Left renal cortex interstitium (tissue), 4 donors: ENCODE measurements around the gene UBTD1. TPM values are rescaled to one million over a fixed set of nuclear protein-coding genes. Genes with fewer than 3 reads are reported as not detected.
A peak's percentile ranks its signal among the peaks of the same experiment; 100 is the strongest.

ENCODE experiments used
- DNase-seq, 4 donors: peaks; one replicate each; pipeline ENCODE4 v3.0.0-alpha.2; 2013; ENCODE audit warnings: low read depth in 4 of 4, low spot score in 2 of 4, missing footprints in 1 of 4
- polyA plus RNA-seq, 4 donors: library from polyadenylated mRNA; unstranded; fragments of 120-200 nt; gene quantifications; one replicate each; pipeline ENCODE4 v1.2.1, GENCODE V29; 2013; ENCODE audit not compliant: insufficient read length in 4 of 4

The UBTD1 gene
- polyA plus RNA-seq, 4 donors = 8.1 to 14.4 (median 11.0) TPM

- DNase-seq = no peak
These were observed 17.7 kb upstream of the UBTD1 start for GRCh38 chr10:97481071-97481470.

- no peak for DNase-seq
These were observed 16.3 kb upstream of the UBTD1 start for GRCh38 chr10:97482381-97482780.

- no peak for DNase-seq
These were observed 15.2 kb upstream of the UBTD1 start for GRCh38 chr10:97483506-97483905.

GRCh38 chr10:97483921-97484320 lies 14.8 kb upstream of the UBTD1 start:
- no peak for DNase-seq

GRCh38 chr10:97485647-97486281 lies 13.0 kb upstream of the UBTD1 start:
- DNase-seq = no peak

- no peak for DNase-seq
These were observed 8.1 kb upstream of the UBTD1 start for GRCh38 chr10:97490592-97490991.

- DNase-seq = no peak
These were observed 4.6 kb upstream of the UBTD1 start for GRCh38 chr10:97494151-97494550.

- DNase-seq = no peak
These were observed 3.7 kb upstream of the UBTD1 start for GRCh38 chr10:97494863-97495506.

- DNase-seq = no peak
These were observed 1.1 kb upstream of the UBTD1 start for GRCh38 chr10:97497572-97498075.

- DNase-seq = peak; percentile 94 to 96 (median 95)
These were observed 466 bp upstream of the UBTD1 start, which contains the start of gene MMS19 for GRCh38 chr10:97498076-97498840. Gene MMS19, minus strand, starts transcription at chr10:97498422. Its CDS starts 38 bp downstream, at chr10:97498384.

GRCh38 chr10:97499561-97500296 lies 1.0 kb downstream of the UBTD1 start:
- DNase-seq = no peak

GRCh38 chr10:97500297-97500575 lies 1.5 kb downstream of the UBTD1 start:
- no peak for DNase-seq

- no peak for DNase-seq
These were observed 4.2 kb downstream of the UBTD1 start for GRCh38 chr10:97502916-97503315.

GRCh38 chr10:97503406-97503805 lies 4.7 kb downstream of the UBTD1 start:
- DNase-seq = no peak

- no peak for DNase-seq
These were observed 6.4 kb downstream of the UBTD1 start for GRCh38 chr10:97505152-97505551.

- DNase-seq = no peak
These were observed 7.7 kb downstream of the UBTD1 start for GRCh38 chr10:97506199-97506991.

GRCh38 chr10:97508342-97508741 lies 9.6 kb downstream of the UBTD1 start:
- no peak for DNase-seq

GRCh38 chr10:97509120-97509680 lies 10.5 kb downstream of the UBTD1 start:
- DNase-seq = no peak

- no peak for DNase-seq
These were observed 12.0 kb downstream of the UBTD1 start for GRCh38 chr10:97510686-97511085.
